Measurements from ENCODE around the gene GPR68. TPM values are rescaled to one million over a fixed set of nuclear protein-coding genes. Genes with fewer than 3 reads are reported as not detected.
"Not testable (repeated sequence)": the region's sequence is repeated elsewhere in the genome, so short reads cannot be mapped to it uniquely, and the experiment has no call there.

The GPR68 gene
- polyA plus RNA-seq, 2 of the 4 experiments (the other 2 are of a cell fraction), result 0.09 TPM

GRCh38 chr14:91204657-91205056 is 39.8 kb downstream of the GPR68 start:
- 91% methylated on average over 14 of the region's 14 CpGs for WGBS (ENCODE audit: missing lambda C conversion rate)
- ChIA-PET POLR2A (no interaction called here), CTCF (interaction anchor here (1.2 to 3.6 kb wide), 2 partner anchors 27 to 31 kb away, joined by 6 to 15 read pairs; no protein-coding TSS in a partner anchor)
- H3K27ac ChIP-seq, result no peak overlapping the region
- H3K4me3 ChIP-seq, result no peak overlapping the region
- TF ChIP-seq POLR2A (IDR thresholded peaks at IDR 0.05; ENCODE audit: low read length) (no peak), FOSB (CRISPR knock-in tag; IDR thresholded peaks at IDR 0.05) (no peak), HOXA7 (CRISPR knock-in tag; IDR thresholded peaks at IDR 0.05) (no peak), POLR2AphosphoS2 (conservative IDR thresholded peaks at IDR 0.05; ENCODE audit: low read length) (no peak), EP300 (IDR thresholded peaks at IDR 0.05) (no peak), HMGXB4 (CRISPR knock-in tag; IDR thresholded peaks at IDR 0.05; ENCODE audit: borderline replicate concordance) (no peak), MYC (IDR thresholded peaks at IDR 0.05; ENCODE audit: borderline replicate concordance, low read length) (no peak), EHMT2 (IDR thresholded peaks at IDR 0.05; ENCODE audit: low read depth) (no peak), JUN (IDR thresholded peaks at IDR 0.05) (no peak), HOXB5 (CRISPR knock-in tag; IDR thresholded peaks at IDR 0.05) (no peak), CTCF (IDR thresholded peaks at IDR 0.05) (no peak), JUNB (IDR thresholded peaks at IDR 0.05) (no peak)
- no peak for FAIRE-seq
- H3K4me2 ChIP-seq, result no peak overlapping the region
- ATAC-seq, result no peak
- no peaks in the 10 kb centered on the region for H3K4me1 ChIP-seq
- DNase-seq (ENCODE audit: low read depth in 1 of 2, low spot score in 1 of 2), result no peak
- H3K9me3 ChIP-seq, result no peaks in the 10 kb centered on the region

- ATAC-seq, result no peak
- Histone ChIP-seq H3K4me3 (no peak overlapping the region), H3K27ac (no peak overlapping the region), H3K4me2 (no peak overlapping the region), H3K4me1 (no peaks in the 10 kb centered on the region), H3K9me3 (no peaks in the 10 kb centered on the region)
- 89% methylated on average over 15 of the region's 15 CpGs for WGBS (ENCODE audit: missing lambda C conversion rate)
- TF ChIP-seq RCOR1 (IDR thresholded peaks at IDR 0.05; ENCODE audit: low read depth, low read length) (no peak), FOXS1 (CRISPR knock-in tag; IDR thresholded peaks at IDR 0.05) (no peak), JUN (IDR thresholded peaks at IDR 0.05) (no peak)
- FAIRE-seq, result no peak
- DNase-seq (ENCODE audit: low read depth in 1 of 2, low spot score in 1 of 2), result no peak
- ChIA-PET CTCF (interaction anchor here (0.5 to 3.6 kb wide), 4 partner anchors 9 to 29 kb away, joined by 3 to 15 read pairs (median 4); no protein-coding TSS in a partner anchor), POLR2A (no interaction called here)
Measured at GRCh38 chr14:91202234-91202974, 42.1 kb downstream of the GPR68 start.

GRCh38 chr14:91200802-91201201 is 43.7 kb downstream of the GPR68 start:
- WGBS (ENCODE audit: missing lambda C conversion rate), result 93% methylated on average over 6 of the region's 6 CpGs
- ATAC-seq; DNase-seq (ENCODE audit: low read depth in 1 of 2, low spot score in 1 of 2); H3K4me1 ChIP-seq; H3K27ac ChIP-seq; FAIRE-seq; H3K4me3 ChIP-seq; POLR2A ChIA-PET; H3K9me3 ChIP-seq; H3K4me2 ChIP-seq: not testable (repeated sequence)
- CTCF ChIA-PET, result interaction anchor here (0.5 to 3.6 kb wide), 2 partner anchors 27 to 487 kb away, joined by 3 to 15 read pairs; no protein-coding TSS in a partner anchor

- ChIA-PET CTCF (no interaction called here), POLR2A (no interaction called here)
- DNase-seq (ENCODE audit: low read depth in 1 of 2, low spot score in 1 of 2) (no peak), FAIRE-seq (no peak), ATAC-seq (no peak)
- Histone ChIP-seq H3K9me3 (no peaks in the 10 kb centered on the region), H3K4me1 (no peaks in the 10 kb centered on the region), H3K4me3 (no peak overlapping the region), H3K4me2 (no peak overlapping the region), H3K27ac (no peak overlapping the region)
- no peak for TF ChIP-seq CHD2 (IDR thresholded peaks at IDR 0.05; ENCODE audit: low read length, partially characterized antibody)
- TF ChIP-seq PBX3 (IDR thresholded peaks at IDR 0.05), result no peak
- TF ChIP-seq MYC (IDR thresholded peaks at IDR 0.05; ENCODE audit: borderline replicate concordance, low read length), result no peak
- TF ChIP-seq KDM5A (IDR thresholded peaks at IDR 0.05), result no peak
- no peak for TF ChIP-seq HOXB5 (CRISPR knock-in tag; IDR thresholded peaks at IDR 0.05)
- TF ChIP-seq GATA3 (IDR thresholded peaks at IDR 0.05; ENCODE audit: borderline replicate concordance), result no peak
- no peak for TF ChIP-seq EP300 (IDR thresholded peaks at IDR 0.05)
- TF ChIP-seq TP53 (CRISPR knock-in tag; IDR thresholded peaks at IDR 0.05), result no peak
- TF ChIP-seq HDAC2 (IDR thresholded peaks at IDR 0.05), result no peak
- TF ChIP-seq ATOH8 (CRISPR knock-in tag; IDR thresholded peaks at IDR 0.05; ENCODE audit: low read depth), result no peak
Measured at GRCh38 chr14:91197631-91198030, 46.9 kb downstream of the GPR68 start.
